NCI-H128 (cell line): Measurements from ENCODE around the gene MRGPRF.
A peak's percentile ranks its signal among the peaks of the same experiment; 100 is the strongest.

ENCODE experiments used
- DNase-seq: peaks from one replicate; lab custom pipeline; 2025; ENCODE audit not compliant: unreplicated experiment; lab: John Stamatoyannopoulos, UW

Gene MRGPRF

DNA sequence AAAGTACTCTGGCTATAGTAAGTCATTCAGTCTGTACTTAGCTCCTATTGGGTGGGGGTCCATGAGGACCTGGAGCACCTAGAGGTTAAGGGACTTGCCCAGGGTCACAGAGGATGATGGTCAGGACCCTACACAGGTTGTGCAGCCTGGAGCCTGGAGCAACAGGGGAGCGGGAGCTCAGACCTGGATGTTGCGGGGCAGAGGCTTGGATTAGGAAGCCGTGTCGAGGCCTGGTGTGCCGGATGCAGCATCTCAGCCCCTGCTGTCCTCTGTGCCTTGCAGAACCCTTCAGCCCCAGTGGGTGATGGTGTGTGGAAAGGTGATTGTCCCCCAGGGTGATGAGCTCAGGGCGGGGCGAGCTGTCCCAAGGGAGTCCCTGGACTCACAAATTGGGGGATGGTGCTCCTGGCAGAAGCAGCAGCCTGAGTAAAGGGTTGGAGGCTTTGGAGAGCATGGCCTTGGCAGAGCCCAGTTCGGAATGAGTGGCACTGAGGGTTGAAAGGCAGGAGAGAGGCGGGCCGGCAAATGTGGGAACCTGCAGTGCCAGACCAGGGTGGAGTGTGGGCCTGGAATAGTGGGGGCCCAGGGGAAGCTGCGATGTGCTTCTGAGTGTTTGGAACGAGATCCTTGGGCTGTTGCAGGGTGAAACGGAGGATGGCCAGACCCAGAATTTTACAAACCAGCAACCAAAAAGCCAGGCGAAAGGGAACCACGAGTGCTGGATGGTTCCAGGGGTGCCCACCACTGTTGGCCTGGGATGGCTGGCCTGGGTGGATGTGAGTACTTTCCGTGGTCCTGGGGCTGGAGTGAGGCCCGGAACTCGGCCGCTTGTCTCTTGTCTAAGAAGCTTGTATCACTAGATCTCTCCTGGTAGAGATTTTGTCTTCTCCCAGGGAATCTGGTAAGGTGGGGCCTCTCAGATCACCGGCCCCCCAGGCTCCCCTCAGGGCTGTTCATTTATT, 38.6 kb upstream of the MRGPRF start:
- DNase-seq, result no peak

DNA sequence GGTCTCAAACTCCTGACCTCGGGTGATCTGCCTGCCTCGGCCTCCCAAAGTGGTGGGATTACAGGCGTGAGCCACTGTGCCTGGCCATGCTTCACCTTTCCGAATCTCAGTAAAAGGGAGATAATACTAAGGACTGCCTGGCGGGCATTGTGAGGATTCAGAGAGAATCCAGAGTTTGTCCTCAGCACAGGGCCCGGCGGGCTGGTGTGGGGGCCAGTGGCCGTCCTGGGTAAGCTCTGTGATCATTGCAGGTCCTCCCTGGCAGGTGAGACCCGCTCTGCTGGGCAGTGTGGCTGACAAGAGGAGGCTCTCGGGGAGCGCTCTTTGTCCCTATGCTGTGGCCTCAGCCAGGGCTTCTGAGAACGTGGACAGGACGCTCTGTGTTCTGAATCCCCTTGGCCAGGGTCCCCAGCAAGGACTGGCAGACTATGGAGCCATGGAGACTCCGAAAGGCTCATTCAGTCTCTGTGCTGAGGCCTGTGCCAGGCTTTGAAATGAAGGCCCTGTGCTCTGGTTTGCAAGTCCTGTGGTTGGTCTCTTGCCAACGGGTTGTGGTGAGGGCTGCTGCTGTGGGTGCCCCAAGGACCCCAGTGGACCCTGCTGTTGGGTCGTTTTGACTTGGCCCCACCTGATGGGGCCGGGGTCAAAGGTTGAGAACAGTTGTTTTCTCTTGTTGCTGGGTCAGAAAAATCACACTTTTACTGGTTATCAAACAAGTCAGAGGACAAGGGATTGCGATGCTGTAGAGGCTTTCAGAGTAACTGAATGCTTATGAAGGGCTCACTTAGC, 37.7 kb upstream of the MRGPRF start:
- DNase-seq, result no peak

DNA sequence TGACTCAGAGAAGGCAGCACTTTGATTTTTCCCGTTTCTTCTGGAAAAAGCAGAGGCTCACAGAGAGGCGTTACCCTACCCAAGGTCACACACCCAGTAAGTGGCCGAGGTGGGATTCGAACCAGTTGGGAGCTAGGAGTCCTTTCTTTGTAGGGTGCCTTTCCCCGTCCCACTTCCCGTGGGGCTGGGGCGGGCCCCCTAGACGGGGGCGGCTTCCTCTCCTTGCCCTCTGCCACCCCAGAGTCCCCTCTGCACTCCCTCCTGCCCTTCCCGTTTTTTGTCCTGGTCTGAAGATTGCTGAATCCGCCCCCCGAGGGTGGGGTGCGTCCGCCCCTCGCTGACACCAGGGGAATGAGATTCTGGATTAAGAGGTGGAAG, 36.4 kb upstream of the MRGPRF start:
- no peak for DNase-seq

DNA sequence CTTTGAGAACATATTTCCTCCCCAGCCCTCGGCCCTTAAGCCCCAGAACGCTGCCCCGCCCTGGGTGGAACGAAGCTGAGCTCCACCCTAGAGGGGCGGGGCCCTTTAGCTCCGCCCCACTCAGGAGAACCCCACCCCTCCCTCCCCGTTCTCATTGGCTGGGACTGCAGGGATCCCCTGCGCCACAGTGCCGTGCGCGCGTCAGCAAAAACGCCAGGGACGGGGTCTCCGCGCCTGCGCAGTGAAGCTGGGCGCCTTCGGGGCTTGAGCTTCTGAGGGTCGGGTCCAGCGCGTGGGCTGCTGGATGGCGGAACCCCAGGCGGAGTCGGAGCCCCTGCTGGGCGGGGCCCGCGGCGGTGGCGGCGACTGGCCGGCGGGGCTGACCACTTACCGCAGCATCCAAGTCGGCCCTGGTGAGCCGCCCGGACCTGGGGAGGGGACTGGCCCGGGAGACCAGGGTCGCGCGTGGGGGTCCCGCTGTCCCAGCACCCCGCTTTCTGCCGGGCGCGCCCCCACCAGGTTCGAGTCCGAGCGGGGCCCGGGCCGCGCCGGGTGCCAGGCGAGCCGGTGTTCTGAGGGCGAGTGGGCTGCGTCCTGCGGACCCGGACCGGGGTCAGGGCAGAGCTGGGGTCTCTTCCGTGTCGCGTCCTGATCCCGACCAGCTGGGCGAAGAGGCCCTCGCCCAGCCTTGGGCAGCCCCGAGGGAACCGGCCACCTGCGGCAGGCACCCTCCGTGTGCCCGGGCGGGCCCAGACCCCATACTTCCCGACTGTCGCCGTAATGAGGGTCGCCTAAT, 35.8 kb upstream of the MRGPRF start, which contains the start of gene TPCN2:
Gene TPCN2 (plus strand): TSS at position 239 of the 796 bp plus-strand sequence. CDS start 66 bp downstream, at position 305.
- peak; percentile 86 for DNase-seq

DNA sequence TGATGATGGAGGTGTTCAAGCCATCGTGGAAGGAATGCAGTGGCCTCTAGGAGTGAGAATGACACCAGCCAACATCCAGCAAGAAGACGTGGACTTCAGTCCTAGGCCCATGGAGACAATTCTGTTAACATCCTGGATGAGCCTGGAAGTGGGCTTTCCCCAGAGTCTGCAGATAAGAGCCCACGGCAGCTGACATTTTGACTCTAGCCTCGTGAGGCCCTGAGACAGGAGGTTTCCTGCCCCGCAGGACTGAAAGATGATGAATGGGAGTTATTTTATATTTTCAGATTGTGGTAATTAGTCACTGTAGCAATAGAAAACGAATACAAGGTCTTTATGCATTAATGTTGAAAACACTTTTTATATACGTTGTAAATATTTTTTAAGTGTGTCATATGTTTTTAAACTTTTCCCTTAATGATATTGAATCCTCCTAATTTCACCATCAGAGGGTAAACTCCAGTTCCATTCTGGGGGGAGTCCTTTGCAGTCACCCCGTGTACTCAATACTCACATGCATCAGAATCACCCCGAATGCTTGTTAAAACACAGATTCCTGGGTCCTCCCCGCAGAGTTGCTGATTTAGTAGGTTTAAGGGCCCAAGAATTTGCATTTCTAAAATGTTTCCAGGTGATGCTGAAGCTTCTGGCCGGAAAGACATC, 35.1 kb upstream of the MRGPRF start:
- no peak for DNase-seq

DNA sequence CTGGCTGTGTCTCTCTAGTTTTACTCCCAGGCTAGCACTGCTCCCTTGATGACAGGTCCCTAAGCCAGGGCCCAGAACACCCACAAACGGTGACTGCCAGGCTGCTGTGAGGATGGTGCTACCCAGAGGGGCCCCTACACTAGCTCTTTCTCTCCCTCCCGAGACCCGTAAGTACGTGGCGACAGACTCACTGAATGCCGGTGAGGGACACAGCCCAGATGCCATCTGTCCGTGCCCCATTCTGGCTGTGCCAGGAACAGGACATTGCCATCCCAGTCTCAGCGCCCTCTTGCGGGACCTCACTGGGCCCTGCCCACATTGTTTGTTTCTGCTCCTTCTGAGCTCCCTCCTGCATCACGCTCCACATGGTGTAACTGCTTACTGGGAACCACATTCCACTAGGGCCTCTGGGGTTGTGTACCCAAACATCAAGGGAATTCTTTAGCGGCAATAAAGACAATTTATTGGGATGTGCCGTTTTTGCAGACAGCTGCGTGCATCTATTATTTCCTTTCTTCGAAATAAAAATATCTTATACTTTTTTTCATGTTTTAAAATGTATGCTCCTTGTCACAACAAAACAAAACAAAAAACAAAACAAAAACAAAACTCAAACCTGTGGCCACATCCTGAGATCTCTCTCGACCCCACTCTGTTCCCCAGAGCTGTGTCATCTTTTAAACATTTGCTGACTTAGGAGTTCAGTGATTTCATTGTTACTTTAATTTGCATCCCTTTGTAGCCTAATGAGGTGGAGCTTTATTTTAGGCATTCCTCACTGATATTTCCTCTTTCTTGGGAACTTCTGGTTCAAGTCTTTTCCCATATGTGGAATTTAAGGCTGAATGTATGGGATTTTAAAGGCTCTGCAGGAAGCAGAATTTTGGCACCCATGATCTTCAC, 31.3 kb upstream of the MRGPRF start:
- no peak for DNase-seq

DNA sequence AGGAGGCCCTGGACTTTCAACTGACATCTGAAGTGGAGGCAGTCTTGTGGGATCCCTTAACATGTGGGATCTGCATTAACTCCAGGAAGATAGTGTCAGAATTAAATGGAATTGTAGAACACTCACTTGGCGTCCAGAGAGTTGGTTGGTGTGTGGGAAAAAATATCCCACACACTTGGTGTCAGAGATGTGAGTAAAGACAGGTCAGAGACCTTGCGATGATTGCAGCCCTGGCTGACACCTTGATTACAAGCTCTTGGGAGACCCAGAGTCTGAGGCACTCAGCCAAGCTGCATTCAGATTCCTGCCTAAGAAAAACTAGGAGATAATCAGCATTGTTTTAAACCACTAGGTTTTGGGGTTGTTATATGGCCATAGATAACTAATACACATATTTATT, 28.5 kb upstream of the MRGPRF start:
- DNase-seq, result no peak

DNA sequence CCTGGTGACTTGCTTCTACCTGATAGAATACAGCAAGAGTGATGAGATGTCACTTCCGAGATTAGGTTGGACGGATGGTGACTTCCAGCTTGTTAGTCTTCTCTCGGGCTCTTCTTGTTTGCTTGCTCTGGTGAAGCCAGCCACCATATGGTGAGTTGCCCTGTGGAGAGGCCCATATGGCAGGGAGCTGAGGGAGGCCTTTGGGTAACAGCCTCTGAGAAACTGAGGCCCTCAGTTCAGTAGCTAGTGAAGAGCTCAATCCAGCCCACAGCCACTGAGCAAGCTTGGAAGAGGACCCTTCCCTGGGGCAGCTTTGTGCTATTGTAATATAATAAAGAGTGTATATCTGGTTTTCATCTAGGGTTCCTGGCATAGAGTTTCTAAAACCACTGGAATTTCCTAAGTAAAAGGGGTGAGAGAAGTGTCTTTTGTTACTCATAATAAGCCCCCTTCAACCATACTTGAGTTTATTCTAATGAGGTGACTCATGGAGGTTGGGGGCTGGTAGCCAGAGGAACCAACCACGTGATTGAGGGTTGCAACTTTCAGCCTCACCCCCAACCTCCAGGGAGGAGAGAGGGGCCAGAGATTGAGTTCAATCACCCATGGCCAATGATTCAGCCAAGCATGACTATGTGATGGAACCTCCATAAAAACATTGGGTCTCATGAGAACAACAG, 27.7 kb upstream of the MRGPRF start:
- no peak for DNase-seq

DNA sequence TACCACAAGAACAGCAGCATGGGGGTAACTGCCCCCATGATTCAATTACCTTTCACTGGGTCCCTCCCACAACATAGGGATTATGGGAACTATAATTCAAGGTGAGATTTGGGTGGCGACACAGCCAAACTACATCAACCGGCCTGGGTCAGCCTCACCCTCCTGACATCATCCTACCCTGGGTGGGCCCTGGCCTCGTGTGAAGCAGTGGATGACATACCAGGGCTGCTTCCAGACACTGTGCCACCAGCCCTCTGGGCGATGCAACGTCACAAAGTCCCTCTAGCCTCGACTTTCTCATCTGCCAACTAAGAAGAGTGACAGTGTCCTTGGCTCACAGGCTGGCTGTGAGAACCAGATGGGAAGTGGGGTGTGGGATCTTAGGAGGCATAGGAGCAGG, 27.0 kb upstream of the MRGPRF start:
- DNase-seq, result no peak

DNA sequence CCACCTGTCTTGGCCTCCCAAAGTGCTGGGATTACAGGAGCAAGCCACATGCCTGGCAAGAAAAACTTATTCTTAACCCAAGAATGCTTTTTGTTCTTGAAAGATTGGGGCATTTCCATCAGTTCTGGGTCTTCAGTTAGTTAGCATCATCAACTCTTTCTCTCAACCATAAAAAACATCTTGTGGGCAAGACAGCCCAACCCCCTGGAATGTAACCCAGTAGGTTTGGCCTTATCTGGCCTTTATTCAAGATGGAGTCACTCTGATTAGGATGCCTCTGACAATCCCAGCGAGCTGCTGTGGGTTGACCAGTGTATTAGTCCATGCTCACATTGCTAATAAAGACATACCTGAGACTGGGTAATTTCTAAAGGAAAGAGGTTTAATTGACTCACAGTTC, 26.5 kb upstream of the MRGPRF start:
- DNase-seq, result no peak

DNA sequence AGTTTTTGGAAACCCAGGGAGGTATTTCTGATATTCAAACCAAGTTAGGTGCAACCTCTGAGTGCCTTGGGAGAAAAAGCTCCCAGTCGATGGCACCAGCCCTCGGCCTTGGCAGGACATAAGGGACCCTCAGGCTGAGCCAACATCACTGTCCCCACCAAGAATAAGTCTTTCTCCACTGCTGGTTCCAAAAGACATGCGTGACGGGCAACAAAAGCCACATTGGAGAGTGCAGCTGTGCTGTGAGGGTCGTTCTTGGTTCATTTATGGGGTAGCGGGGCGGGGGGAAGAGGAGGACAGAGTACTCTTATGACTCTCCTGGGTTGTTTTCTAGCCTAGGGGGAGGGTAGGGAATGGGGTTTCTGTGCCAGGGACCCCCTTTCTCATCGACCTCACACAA, 24.5 kb upstream of the MRGPRF start:
- no peak for DNase-seq

DNA sequence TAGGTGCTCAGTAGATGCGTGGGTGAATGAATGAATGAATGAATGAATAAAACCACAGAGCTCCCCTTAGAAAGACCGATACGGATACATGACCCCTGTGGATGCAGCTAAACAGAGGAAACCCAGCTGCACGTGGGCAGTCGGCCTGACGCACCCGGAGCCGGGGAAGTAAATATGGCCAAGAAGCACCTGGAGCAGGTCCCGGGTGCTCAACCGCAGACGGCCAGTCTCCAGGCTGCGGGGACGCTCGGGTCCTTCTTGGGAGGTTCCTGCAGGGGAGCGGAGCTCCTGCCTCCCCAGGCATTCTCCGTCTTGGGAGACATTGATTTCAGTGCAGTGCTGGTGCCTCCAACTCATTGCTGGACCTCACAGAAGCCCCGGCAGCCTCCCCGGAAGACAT, 24.0 kb upstream of the MRGPRF start:
- DNase-seq, result no peak

DNA sequence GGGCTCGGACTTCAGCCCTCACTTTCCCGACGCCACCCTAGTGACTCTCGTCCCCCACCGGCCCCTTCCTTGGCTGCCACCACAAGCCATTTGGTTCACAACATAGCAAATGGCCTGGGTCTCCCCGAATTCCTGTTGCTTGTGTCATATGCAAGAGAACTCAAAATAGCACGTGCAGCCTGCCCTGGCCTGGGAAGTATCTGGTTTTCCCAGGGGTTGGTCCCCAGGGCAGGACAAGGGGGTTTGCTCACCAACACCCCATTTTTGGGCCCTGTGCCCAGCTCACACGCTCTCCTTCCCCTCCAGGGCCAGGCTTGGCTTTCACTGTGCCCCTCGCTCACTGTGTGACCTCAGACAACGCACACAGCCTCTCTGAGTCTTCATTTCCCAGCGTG, 22.9 kb upstream of the MRGPRF start:
- no peak for DNase-seq

DNA sequence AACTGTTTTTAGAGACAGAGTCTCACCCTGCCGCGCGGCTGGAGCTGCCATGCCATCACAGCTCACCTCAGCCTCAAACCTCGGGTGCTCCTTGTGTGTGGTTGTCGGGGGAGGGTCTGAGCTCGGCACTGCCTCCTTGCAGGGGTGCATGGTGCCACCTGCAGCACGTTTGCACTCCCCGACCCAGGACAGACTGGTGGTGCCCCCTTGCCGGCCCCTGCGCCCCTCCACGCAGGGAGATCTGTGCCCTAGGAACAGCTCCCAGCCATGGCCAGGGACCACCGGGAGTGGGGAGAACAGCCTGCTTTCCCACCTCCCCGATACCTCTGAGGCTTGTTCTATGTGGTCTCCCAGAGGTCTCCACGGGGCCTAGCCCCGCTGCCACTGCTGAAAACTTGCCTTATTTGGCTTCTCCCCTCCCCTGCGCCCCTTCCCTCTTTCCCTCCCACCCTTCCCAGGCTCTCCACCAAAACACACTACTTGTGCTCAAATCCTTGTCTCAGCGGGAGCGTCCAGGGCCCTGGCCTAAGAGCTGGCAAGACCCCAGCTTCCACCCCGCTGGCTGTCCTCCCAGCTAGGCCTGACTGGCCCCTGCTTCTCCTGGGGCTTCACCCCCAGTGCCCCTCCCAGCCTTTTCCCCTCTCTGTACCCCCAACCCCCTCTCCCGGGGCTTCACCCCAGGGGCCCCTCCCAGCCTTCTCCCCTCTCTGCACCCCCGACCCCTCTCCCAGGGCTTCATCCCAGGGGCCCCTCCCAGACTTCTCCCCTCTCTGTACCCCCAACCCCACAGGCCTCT, 22.3 kb upstream of the MRGPRF start:
- no peak for DNase-seq

DNA sequence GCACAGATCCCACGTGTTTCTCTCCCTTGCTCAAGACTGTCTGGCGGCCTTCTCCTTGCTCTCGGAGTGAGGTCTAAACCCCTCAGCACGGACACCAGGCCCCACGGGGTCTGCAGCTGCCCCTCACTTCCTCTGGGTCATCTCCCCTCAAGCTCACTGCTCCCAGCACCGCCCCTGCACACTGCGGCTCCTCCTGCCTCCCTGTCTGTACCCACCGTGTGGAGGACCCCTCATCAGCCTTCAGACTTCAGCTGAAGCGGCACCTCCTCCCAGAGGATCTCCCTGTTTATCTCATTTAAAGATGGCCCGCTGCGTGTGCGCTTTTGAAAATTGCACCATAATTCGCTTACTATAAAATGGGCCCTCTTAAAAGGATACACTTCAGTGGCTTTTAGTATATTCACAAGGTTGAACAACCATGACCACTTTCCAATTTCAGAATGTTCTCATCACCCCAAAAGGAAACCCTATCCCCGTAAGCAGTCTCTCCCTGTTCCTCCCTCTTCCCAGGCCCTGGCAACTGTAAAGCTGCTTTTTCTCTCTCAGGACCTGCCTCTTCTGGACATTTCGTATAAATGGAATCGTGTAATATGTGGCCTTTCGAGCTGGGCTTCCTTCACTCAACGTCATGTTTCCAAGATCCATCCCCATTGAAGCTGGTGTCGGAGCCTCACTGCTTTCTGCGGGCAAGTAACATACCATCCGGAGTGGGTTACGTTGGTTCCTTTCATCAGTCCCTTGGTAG, 21.2 kb upstream of the MRGPRF start:
- no peak for DNase-seq

DNA sequence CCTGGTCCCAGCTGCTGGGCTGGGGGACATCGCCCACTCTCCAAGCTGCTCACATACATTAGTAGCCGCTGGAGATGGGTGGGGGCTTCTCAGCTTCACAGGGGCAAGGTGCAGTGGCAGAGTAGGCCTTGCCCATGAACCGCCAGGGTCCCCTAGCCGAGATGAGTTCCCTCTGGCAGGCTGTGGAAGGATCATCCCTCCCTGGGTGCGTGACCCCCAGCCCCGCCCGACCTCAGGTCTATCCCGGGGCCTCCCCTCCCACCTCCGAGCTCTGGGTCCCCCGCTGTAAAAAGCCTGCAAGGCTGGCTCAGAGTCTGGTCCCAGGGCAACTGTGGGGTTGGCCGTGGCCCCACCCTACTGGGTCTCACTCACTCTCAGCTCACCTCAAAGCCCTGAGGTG, 20.4 kb upstream of the MRGPRF start:
- no peak for DNase-seq

DNA sequence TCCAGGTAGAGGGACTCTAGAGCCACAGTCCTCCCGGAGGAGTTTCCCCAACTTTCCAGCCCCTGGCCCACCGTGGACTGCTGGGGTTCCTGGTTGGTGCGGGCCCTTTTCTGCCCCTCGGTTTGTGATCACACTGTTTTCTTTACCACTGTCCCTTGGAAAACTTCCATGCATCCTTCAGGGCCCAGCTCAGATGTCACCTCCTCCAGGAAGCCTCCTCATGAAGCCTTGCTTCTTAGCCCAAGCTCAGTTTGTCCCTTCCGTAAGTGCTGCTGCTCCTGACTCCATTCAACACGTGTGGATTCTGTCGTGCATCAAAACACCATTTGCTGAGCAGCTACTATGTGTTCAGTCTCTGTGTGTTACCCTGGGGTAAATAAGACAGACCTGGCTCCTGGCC, 19.8 kb upstream of the MRGPRF start:
- DNase-seq, result no peak

DNA sequence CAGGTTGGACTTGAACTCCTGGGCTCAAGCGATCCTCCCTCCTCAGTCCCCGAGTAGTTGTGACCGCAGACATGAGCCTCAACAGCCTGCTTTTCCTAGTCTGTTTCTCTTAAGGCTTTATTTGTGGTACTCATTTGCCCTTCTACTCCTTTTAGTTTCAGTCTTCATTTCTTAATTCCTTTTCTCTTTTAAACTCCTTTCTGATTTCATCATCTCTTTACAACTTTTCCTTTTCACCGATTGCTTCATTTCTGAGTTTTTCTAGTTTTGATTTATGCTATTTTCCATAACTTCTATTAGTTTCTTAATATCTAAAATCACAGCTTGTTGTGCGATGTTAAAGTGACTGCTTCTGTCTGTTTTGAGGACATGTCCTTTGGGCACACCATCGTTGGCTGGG, 17.3 kb upstream of the MRGPRF start:
- DNase-seq, result no peak
